ENCODE data around the gene RAB17. TPM values are rescaled to one million over a fixed set of nuclear protein-coding genes. Genes with fewer than 3 reads are reported as not detected.

RAB17 gene
- polyA plus RNA-seq, 1 experiment = 0.10 TPM

- Histone ChIP-seq H3K9me3 (ENCODE audit: control insufficient read depth, insufficient read depth, low read length) (peaks cover 19% of the 10 kb centered on the region; the same call in 1 of the 2 replicates), H3K4me3 (ENCODE audit: low read depth, low read length) (no peak overlapping the region), H3K27ac (ENCODE audit: low read depth, low read length) (peak overlapping the region; percentile 21), H3K27me3 (ENCODE audit: control insufficient read depth, insufficient read depth, low read length) (no peaks in the 10 kb centered on the region)
- TF ChIP-seq, protein P1, sequence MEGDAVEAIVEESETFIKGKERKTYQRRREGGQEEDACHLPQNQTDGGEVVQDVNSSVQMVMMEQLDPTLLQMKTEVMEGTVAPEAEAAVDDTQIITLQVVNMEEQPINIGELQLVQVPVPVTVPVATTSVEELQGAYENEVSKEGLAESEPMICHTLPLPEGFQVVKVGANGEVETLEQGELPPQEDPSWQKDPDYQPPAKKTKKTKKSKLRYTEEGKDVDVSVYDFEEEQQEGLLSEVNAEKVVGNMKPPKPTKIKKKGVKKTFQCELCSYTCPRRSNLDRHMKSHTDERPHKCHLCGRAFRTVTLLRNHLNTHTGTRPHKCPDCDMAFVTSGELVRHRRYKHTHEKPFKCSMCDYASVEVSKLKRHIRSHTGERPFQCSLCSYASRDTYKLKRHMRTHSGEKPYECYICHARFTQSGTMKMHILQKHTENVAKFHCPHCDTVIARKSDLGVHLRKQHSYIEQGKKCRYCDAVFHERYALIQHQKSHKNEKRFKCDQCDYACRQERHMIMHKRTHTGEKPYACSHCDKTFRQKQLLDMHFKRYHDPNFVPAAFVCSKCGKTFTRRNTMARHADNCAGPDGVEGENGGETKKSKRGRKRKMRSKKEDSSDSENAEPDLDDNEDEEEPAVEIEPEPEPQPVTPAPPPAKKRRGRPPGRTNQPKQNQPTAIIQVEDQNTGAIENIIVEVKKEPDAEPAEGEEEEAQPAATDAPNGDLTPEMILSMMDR (IDR thresholded peaks at IDR 0.05; ENCODE audit: low read depth, low read length) = no peak
- ChIA-PET CTCF (interaction anchor here (1.1 kb wide), 1 partner anchor 21 kb away, joined by 6 read pairs; no protein-coding TSS in a partner anchor), POLR2A (no interaction called here)
- DNase-seq (ENCODE audit: low read depth, low spot score) = no peak
Observed at GRCh38 chr2:237551071-237551574, 39.4 kb downstream of the RAB17 start.

GRCh38 chr2:237549643-237550415 lies 40.7 kb downstream of the RAB17 start:
- POLR2A ChIA-PET = no interaction called here

GRCh38 chr2:237549216-237549615 lies 41.3 kb downstream of the RAB17 start:
- DNase-seq (ENCODE audit: low read depth, low spot score) = no peak
- Histone ChIP-seq H3K27ac (ENCODE audit: low read depth, low read length) (no peak overlapping the region), H3K27me3 (ENCODE audit: control insufficient read depth, insufficient read depth, low read length) (no peaks in the 10 kb centered on the region), H3K9me3 (ENCODE audit: control insufficient read depth, insufficient read depth, low read length) (peaks cover 3% of the 10 kb centered on the region; the same call in 1 of the 2 replicates), H3K4me3 (ENCODE audit: low read depth, low read length) (no peak overlapping the region)
- ChIA-PET CTCF (interaction anchor here (2.4 to 4.4 kb wide), 2 partner anchors 23 to 36 kb away, joined by 12 to 18 read pairs; no protein-coding TSS in a partner anchor), POLR2A (no interaction called here)
- TF ChIP-seq, protein P1 (IDR thresholded peaks at IDR 0.05; ENCODE audit: low read depth, low read length) = no peak

More at GRCh38 chr2:237549643-237550415, 40.7 kb downstream of the RAB17 start:
- H3K4me3 ChIP-seq (ENCODE audit: low read depth, low read length) = no peak overlapping the region
- CTCF ChIA-PET = interaction anchor here (2.4 to 4.4 kb wide), 2 partner anchors 22 to 37 kb away, joined by 12 to 18 read pairs; no protein-coding TSS in a partner anchor
- H3K9me3 ChIP-seq (ENCODE audit: control insufficient read depth, insufficient read depth, low read length) = peaks cover 9% of the 10 kb centered on the region; the same call in 1 of the 2 replicates
- no peak overlapping the region for H3K27ac ChIP-seq (ENCODE audit: low read depth, low read length)
- H3K27me3 ChIP-seq (ENCODE audit: control insufficient read depth, insufficient read depth, low read length) = no peaks in the 10 kb centered on the region
- TF ChIP-seq, protein P1 (IDR thresholded peaks at IDR 0.05; ENCODE audit: low read depth, low read length) = no peak
- DNase-seq (ENCODE audit: low read depth, low spot score) = no peak

DNA sequence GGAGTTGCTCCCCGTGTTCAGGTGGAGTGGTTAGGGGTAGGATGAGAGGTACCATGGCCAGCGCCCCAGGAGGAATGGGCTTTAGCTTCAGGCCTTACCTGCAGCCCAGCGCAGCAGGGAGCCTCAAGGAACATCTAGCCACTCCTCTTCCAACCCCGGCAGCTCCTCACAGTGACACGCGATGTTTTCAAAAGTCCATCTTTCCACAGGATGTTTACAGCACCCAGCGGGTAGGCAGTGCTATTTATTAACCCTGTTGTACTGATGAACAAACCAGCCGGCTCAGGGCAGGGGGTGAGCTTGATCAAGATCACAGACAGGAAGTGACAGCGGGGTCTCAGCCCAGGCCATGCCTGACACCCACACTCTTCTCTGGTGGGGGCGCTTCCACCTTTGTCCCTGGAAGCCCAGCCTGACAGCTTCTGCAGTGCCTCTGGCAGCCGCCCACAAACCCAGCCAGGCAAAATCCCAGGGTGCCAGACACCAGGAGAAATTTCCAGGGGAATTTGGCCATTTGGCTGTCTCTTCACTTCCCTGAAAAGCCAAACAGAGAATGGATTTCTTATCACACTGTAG lies 42.6 kb downstream of the RAB17 start:
- ChIA-PET POLR2A (no interaction called here), CTCF (interaction anchor here (2.4 to 4.4 kb wide), 2 partner anchors 24 to 35 kb away, joined by 12 to 18 read pairs; no protein-coding TSS in a partner anchor)
- no peak for DNase-seq (ENCODE audit: low read depth, low spot score)
- Histone ChIP-seq H3K27me3 (ENCODE audit: control insufficient read depth, insufficient read depth, low read length) (no peaks in the 10 kb centered on the region), H3K9me3 (ENCODE audit: control insufficient read depth, insufficient read depth, low read length) (no peaks in the 10 kb centered on the region), H3K4me3 (ENCODE audit: low read depth, low read length) (no peak overlapping the region), H3K27ac (ENCODE audit: low read depth, low read length) (no peak overlapping the region)
- TF ChIP-seq, protein P1 (IDR thresholded peaks at IDR 0.05; ENCODE audit: low read depth, low read length) = no peak

All from AG04450 (cell line).